D721Med (cell line): ENCODE measurements around the gene PLD1.

Experiments
- DNase-seq: peaks from one replicate; pipeline ENCODE4 v3.0.0; 2011; ENCODE audit warnings: low spot score; ENCODE audit not compliant: insufficient read length
- FAIRE-seq: peaks from 2 replicates; lab custom pipeline; 2011; peaks lifted over from hg19 to GRCh38; lab: Jason Lieb, UNC
- TF ChIP-seq, protein P1 (sequence below): IDR thresholded peaks from 2 replicates; pipeline ENCODE4 v1.5.1; 2012; ENCODE audit warnings: mild to moderate bottlenecking, control low read depth; ENCODE audit not compliant: insufficient read depth; ENCODE audit errors: missing control alignments

The PLD1 gene

GRCh38 chr3:171765511-171765887 lies 44.8 kb downstream of the PLD1 start:
- no peak for DNase-seq
- FAIRE-seq = no peak
- TF ChIP-seq, protein P1, sequence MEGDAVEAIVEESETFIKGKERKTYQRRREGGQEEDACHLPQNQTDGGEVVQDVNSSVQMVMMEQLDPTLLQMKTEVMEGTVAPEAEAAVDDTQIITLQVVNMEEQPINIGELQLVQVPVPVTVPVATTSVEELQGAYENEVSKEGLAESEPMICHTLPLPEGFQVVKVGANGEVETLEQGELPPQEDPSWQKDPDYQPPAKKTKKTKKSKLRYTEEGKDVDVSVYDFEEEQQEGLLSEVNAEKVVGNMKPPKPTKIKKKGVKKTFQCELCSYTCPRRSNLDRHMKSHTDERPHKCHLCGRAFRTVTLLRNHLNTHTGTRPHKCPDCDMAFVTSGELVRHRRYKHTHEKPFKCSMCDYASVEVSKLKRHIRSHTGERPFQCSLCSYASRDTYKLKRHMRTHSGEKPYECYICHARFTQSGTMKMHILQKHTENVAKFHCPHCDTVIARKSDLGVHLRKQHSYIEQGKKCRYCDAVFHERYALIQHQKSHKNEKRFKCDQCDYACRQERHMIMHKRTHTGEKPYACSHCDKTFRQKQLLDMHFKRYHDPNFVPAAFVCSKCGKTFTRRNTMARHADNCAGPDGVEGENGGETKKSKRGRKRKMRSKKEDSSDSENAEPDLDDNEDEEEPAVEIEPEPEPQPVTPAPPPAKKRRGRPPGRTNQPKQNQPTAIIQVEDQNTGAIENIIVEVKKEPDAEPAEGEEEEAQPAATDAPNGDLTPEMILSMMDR = no peak

GRCh38 chr3:171763392-171763791 lies 46.9 kb downstream of the PLD1 start:
- TF ChIP-seq, protein P1 = no peak
- FAIRE-seq (no peak), DNase-seq (no peak)

- TF ChIP-seq, protein P1 = no peak
- no peak for FAIRE-seq
- no peak for DNase-seq
These were observed 49.8 kb downstream of the PLD1 start for GRCh38 chr3:171760477-171760876.

GRCh38 chr3:171758109-171758508 lies 52.2 kb downstream of the PLD1 start:
- TF ChIP-seq, protein P1 = no peak
- FAIRE-seq = no peak
- no peak for DNase-seq

- FAIRE-seq = no peak
- TF ChIP-seq, protein P1 = no peak
- no peak for DNase-seq
These were observed 52.8 kb downstream of the PLD1 start for GRCh38 chr3:171757361-171758034.

DNA sequence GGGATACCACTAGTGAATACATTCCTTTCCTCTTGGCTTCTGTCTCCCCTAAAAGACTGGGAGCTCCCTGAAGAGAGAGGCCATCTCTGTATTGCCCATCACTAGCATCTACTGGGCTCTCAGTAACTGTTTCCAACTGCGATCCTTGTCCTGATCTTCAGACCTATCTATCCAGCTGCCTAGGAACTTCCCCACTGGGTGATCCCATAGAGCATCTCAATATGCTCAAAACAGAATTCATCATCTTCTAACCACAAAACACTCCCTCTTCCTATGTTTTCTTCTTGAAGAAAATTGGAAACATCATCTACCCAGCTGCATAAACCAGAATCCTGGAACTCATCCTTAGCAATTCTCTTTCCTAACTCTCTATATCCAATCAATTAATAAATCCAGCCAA lies 54.6 kb downstream of the PLD1 start:
- FAIRE-seq (no peak), DNase-seq (no peak)
- TF ChIP-seq, protein P1 = no peak

- TF ChIP-seq, protein P1 = no peak
- DNase-seq = no peak
- FAIRE-seq = no peak
These were observed 55.2 kb downstream of the PLD1 start for GRCh38 chr3:171755015-171755589.
